HepG2 (cell line): ENCODE results near the gene PTPA. TPM values are rescaled to one million over a fixed set of nuclear protein-coding genes. Genes with fewer than 3 reads are reported as not detected.

Source experiments
- ATAC-seq: fragments of 200-7000 bp; cut with Tn5 transposase; 3 replicates; pipeline ENCODE4 v1.9.1; 2020; ENCODE audit warnings: mild to moderate bottlenecking, moderate library complexity
- BruUV-seq: library from RNA; stranded (reverse); fragments of 400-500 nt; replicated peaks from 2 replicates; lab custom pipeline; 2021; lab: Mats Ljungman, UMichigan
- CTCF ChIA-PET: fragments of 300-600 bp; formaldehyde crosslinking; extraction: SDS; loops from one replicate; lab custom pipeline; 2021; ENCODE audit warnings: low total read pairs, inconsistent platforms, low intra/inter-chr PET ratio; lab: Yijun Ruan, JAX
- POLR2A ChIA-PET: fragments of 350-600 bp; sonication (Branson Sonifier 250); formaldehyde crosslinking; loops from one replicate; lab custom pipeline; 2020; ENCODE audit warnings: antibody characterized with exemption, inconsistent platforms; lab: Yijun Ruan, JAX
- DNase-seq: peaks from one replicate; pipeline ENCODE4 v3.0.0-alpha.2; 2015; ENCODE audit warnings: low spot score
- FAIRE-seq: peaks from 3 replicates; lab custom pipeline; 2011; peaks lifted over from hg19 to GRCh38; lab: Jason Lieb, UNC
- H2AFZ ChIP-seq: one replicate; pipeline ENCODE4 v1.6.1; 2011; ENCODE audit warnings: low read length, inconsistent platforms
- H3K27ac ChIP-seq: fragments of 300-600 bp; 3 replicates; pipeline ENCODE4 v1.8.0; 2011; ENCODE audit warnings: mixed run types, mild to moderate bottlenecking, mixed read lengths, low read length, inconsistent platforms; ENCODE audit not compliant: insufficient read depth; ENCODE audit errors: extremely low read length
- H3K27me3 ChIP-seq, 2 experiments: fragments of 200-600 bp in 1 of 2; 2 replicates in 1 of 2; 3 replicates in 1 of 2; pipeline versions ENCODE4 v1.6.0 to v1.8.0; 2011; ENCODE audit warnings: low read length in 2 of 2, mild to moderate bottlenecking in 2 of 2, moderate library complexity in 2 of 2, inconsistent platforms in 1 of 2; ENCODE audit not compliant: insufficient read depth in 2 of 2, control insufficient read depth in 1 of 2
- H3K36me3 ChIP-seq, 2 experiments: fragments of 200-600 bp in 1 of 2; replicated peaks in 1 of 2; 2 replicates in 1 of 2; 3 replicates in 1 of 2; pipeline versions ENCODE4 v1.5.1 to v1.8.0; 2011; ENCODE audit warnings: low read length in 2 of 2, inconsistent platforms in 1 of 2; ENCODE audit not compliant: insufficient read depth in 2 of 2, control insufficient read depth in 1 of 2
- H3K4me1 ChIP-seq: 2 replicates; pipeline ENCODE4 v1.5.1; 2012; ENCODE audit warnings: low read length, inconsistent platforms; ENCODE audit not compliant: insufficient read depth
- H3K4me2 ChIP-seq: 2 replicates; pipeline ENCODE4 v1.6.0; 2011; ENCODE audit warnings: low read depth, low read length, inconsistent platforms
- H3K4me3 ChIP-seq, 3 experiments: fragments of 200-600 bp in 1 of 3; sonication (generic), shearing (Covaris generic) in 1 of 3; replicated peaks in 1 of 3; 2 replicates each; pipeline ENCODE4 v1.5.1; 2011 to 2016; ENCODE audit warnings: low read length in 3 of 3, inconsistent platforms in 2 of 3, low read depth in 2 of 3, mild to moderate bottlenecking in 2 of 3, control low read depth in 1 of 3, mixed read lengths in 1 of 3; ENCODE audit not compliant: insufficient read depth in 1 of 3
- H3K79me2 ChIP-seq: one replicate; pipeline ENCODE4 v1.6.1; 2011; ENCODE audit warnings: low read length, inconsistent platforms; ENCODE audit not compliant: insufficient read depth
- H3K9ac ChIP-seq: 2 replicates; pipeline ENCODE4 v1.6.0; 2011; ENCODE audit warnings: mild to moderate bottlenecking, low read depth, low read length, inconsistent platforms; ENCODE audit not compliant: insufficient read depth
- H3K9me3 ChIP-seq: 2 replicates; pipeline ENCODE4 v1.5.1; 2012; ENCODE audit warnings: mild to moderate bottlenecking, low read length
- H4K20me1 ChIP-seq: 2 replicates; pipeline ENCODE4 v1.6.0; 2011; ENCODE audit warnings: inconsistent platforms, mild to moderate bottlenecking, low read length, moderate library complexity; ENCODE audit not compliant: insufficient read depth
- CREB1 ChIP-seq, 2 experiments: fragments of 450-650 bp in 1 of 2; IDR thresholded peaks; 2 replicates each; pipeline ENCODE4 v1.6.1; 2016 to 2017; ENCODE audit warnings: control low read depth in 1 of 2, mild to moderate bottlenecking in 1 of 2, missing compliant biosample characterization in 1 of 2, missing genetic modification characterization in 1 of 2
- GFI1 ChIP-seq: sonication (generic); formaldehyde crosslinking; IDR thresholded peaks from 2 replicates; pipeline ENCODE4 v1.5.0; 2020; ENCODE audit warnings: missing genetic modification reagents, mild to moderate bottlenecking, borderline replicate concordance
- NCOA5 ChIP-seq: sonication (generic); formaldehyde crosslinking; IDR thresholded peaks from 2 replicates; pipeline ENCODE4 v1.4.0; 2020; ENCODE audit warnings: missing genetic modification reagents
- TAF15 ChIP-seq: fragments of 200-400 bp; formaldehyde crosslinking; IDR thresholded peaks from one replicate; pipeline ENCODE4 v1.6.1; 2018; ENCODE audit warnings: mild to moderate bottlenecking, low read depth, low read length; ENCODE audit not compliant: poor library complexity, severe bottlenecking
- ZBTB7B ChIP-seq: sonication (generic); formaldehyde crosslinking; IDR thresholded peaks from 2 replicates; pipeline ENCODE4 v1.4.0; 2020; ENCODE audit warnings: missing genetic modification reagents
- ZNF337 ChIP-seq: sonication (generic); formaldehyde crosslinking; IDR thresholded peaks from 2 replicates; pipeline ENCODE4 v1.5.1; 2020; ENCODE audit warnings: missing genetic modification reagents, low read depth, mild to moderate bottlenecking, borderline replicate concordance
- ZNF761 ChIP-seq: sonication (generic); formaldehyde crosslinking; conservative IDR thresholded peaks from 2 replicates; pipeline ENCODE4 v1.4.0; 2020; ENCODE audit warnings: mild to moderate bottlenecking, missing genetic modification reagents
- ZNF780A ChIP-seq: sonication (generic); formaldehyde crosslinking; IDR thresholded peaks from 2 replicates; pipeline ENCODE4 v1.8.0; 2022; ENCODE audit warnings: mild to moderate bottlenecking, missing genetic modification reagents, moderate library complexity
- WGBS: methylation state at CpG from one replicate; pipeline ENCODE4 v1.1.6; 2017; ENCODE audit warnings: low lambda C conversion rate; 5-methylcytosine and 5-hydroxymethylcytosine counted together
- in situ Hi-C: cut with HindIII; loops from 2 replicates; pipeline ENCODE4 v1.10.0; 2017; ENCODE audit warnings: low pct_unique_long_range_greater_than_20kb; ENCODE audit not compliant: extremely low pct_ligation_motif_present
- intact Hi-C: fragments of 100-400 bp; cut with micrococcal nuclease; formaldehyde crosslinking; loops from one replicate; pipeline ENCODE4 v1.10.0; 2022; ENCODE audit not compliant: unreplicated experiment
- polyA plus RNA-seq, 8 experiments: library from polyadenylated mRNA; depleted of rRNA in 3 of 8; stranded (reverse) in 7 of 8; unstranded in 1 of 8; fragments of >200 nt; fragmentation: Illumina TruSeq in 4 of 8; extraction: Trizol in 4 of 8; gene quantifications; 2 replicates each; pipeline versions ENCODE4 v1.2.1 to v1.2.3, GENCODE V29; 2011 to 2016; ENCODE audit warnings: low read depth in 4 of 8, missing spikeins in 1 of 8, mixed read lengths in 1 of 8; ENCODE audit not compliant: insufficient read depth in 1 of 8
- total RNA-seq, 5 experiments: library from RNA; depleted of rRNA; stranded (reverse); fragments of >200 nt; fragmentation: Illumina TruSeq; extraction: Trizol; gene quantifications; 2 replicates each; pipeline ENCODE4 v1.2.3, GENCODE V29; 2016; ENCODE audit warnings: low read depth in 1 of 5
- TF ChIP-seq, protein P1 (sequence below): sonication (generic); formaldehyde crosslinking; IDR thresholded peaks from 2 replicates; pipeline ENCODE4 v1.4.0; 2020; ENCODE audit warnings: missing genetic modification reagents, mild to moderate bottlenecking, borderline replicate concordance

Gene PTPA
- total and polyA plus RNA-seq, 2 of the 13 experiments (the other 11 are each of a cell fraction or from before 2014, with no cell fraction given) = 79.3 to 105 TPM

DNA sequence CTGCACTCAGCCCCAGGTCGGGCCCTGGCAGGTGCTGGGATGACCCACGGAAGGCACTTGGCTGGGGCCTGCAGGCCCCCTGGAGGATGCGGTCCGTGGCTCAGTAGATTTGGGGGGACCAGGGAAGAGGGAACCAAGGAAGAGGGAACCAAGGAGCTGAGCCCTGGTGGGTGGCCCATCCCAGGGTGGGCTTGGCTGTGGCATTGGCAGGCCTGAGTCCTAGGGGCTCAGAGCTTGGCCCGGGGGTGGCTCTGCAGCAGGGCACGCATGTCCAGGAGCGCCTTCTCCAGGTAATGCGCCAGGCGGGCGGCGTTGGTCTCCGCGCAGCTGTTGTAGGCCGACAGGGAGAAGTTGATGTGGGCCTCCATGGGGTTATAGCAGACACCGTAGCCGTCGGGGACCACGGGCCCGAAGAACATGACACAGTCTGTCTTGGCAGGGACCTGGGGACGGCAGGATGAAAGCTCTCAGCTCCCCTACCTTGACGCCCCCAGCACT, 16.0 kb upstream of the PTPA start:
- Histone ChIP-seq H3K36me3 (peaks cover 3 to 4% of the 10 kb centered on the region in 2 experiments; a peak in 4 of 5 replicates), H3K27me3 (no peaks in the 10 kb centered on the region), H3K9me3 (no peaks in the 10 kb centered on the region), H3K79me2 (no peaks in the 10 kb centered on the region), H3K4me2 (no peak overlapping the region), H3K4me3 (no peak overlapping the region), H4K20me1 (no peaks in the 10 kb centered on the region), H2AFZ (no peak overlapping the region), H3K9ac (no peak overlapping the region), H3K4me1 (peaks cover 9% of the 10 kb centered on the region), H3K27ac (no peak overlapping the region)
- POLR2A ChIA-PET = interaction anchor here (1.2 to 2.3 kb wide), 3 partner anchors 8 to 14 kb away, joined by 4 to 11 read pairs (median 4); partner anchors contain the start of gene DOLPP1
- 96% methylated on average over 16 of the region's 21 CpGs for WGBS
- intact Hi-C loops (no loop called here), in situ Hi-C loops (no loop called here)
- DNase-seq (no peak), ATAC-seq (no peak), FAIRE-seq (no peak)
- CTCF ChIA-PET = no interaction called here
- BruUV-seq = TSS peak; percentile 20
- TF ChIP-seq ZBTB7B (CRISPR knock-in tag) (no peak), ZNF761 (CRISPR knock-in tag) (no peak), ZNF780A (CRISPR knock-in tag) (no peak), TAF15 (no peak), ZNF337 (CRISPR knock-in tag) (no peak), NCOA5 (CRISPR knock-in tag) (no peak), GFI1 (CRISPR knock-in tag) (no peak), CREB1 (IDR thresholded peaks at IDR 0.05) (no peak), CREB1 (CRISPR knock-in tag; IDR thresholded peaks at IDR 0.05) (no peak)
- TF ChIP-seq, protein P1, sequence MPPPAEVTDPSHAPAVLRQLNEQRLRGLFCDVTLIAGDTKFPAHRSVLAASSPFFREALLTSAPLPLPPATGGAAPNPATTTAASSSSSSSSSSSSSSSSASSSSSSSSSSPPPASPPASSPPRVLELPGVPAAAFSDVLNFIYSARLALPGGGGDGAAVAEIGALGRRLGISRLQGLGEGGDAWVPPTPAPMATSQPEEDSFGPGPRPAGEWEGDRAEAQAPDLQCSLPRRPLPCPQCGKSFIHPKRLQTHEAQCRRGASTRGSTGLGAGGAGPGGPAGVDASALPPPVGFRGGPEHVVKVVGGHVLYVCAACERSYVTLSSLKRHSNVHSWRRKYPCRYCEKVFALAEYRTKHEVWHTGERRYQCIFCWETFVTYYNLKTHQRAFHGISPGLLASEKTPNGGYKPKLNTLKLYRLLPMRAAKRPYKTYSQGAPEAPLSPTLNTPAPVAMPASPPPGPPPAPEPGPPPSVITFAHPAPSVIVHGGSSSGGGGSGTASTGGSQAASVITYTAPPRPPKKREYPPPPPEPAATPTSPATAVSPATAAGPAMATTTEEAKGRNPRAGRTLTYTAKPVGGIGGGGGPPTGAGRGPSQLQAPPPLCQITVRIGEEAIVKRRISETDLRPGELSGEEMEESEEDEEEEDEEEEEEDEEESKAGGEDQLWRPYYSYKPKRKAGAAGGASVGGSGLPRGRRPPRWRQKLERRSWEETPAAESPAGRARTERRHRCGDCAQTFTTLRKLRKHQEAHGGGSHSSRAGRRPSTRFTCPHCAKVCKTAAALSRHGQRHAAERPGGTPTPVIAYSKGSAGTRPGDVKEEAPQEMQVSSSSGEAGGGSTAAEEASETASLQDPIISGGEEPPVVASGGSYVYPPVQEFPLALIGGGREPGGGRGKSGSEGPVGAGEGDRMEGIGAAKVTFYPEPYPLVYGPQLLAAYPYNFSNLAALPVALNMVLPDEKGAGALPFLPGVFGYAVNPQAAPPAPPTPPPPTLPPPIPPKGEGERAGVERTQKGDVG (CRISPR knock-in tag) = no peak
